K562 treated with DMSO at 1 percent for 12 hours (cell line): ENCODE measurements around the gene ASB16. TPM values are rescaled to one million over a fixed set of nuclear protein-coding genes. Genes with fewer than 3 reads are reported as not detected.

Experiments used
- total RNA-seq: library from RNA; unstranded; fragments of 300-600 nt; gene quantifications from 2 replicates; pipeline ENCODE4 v1.2.3, GENCODE V29; 2022; ENCODE audit not compliant: insufficient read depth

ASB16 gene
- 2.2 TPM in 1 of 2 replicates, not detected in the other for total RNA-seq

GRCh38 chr17:44170499-44171201 lies at the start of gene ASB16:
Gene ASB16 (plus strand): TSS chr17:44170704. CDS start chr17:44170790, 86 bp downstream.

GRCh38 chr17:44123356-44124117 lies 47.0 kb upstream of the ASB16 start, which contains the start of gene HDAC5:
Gene HDAC5 (minus strand): TSS chr17:44123641. CDS start chr17:44117515, 6,126 bp downstream.

GRCh38 chr17:44186307-44187130 lies 16.0 kb downstream of the ASB16 start, which contains the start of gene TMUB2:
Gene TMUB2 (plus strand): TSS chr17:44186972. CDS start chr17:44187709, 737 bp downstream.

GRCh38 chr17:44199553-44200477 lies 29.3 kb downstream of the ASB16 start, which contains the start of gene ATXN7L3:
Gene ATXN7L3 (minus strand): TSS chr17:44199884. CDS start chr17:44198070, 1,814 bp downstream.

GRCh38 chr17:44219616-44220212 lies 49.2 kb downstream of the ASB16 start, which contains the start of gene UBTF:
Gene UBTF (minus strand): TSS chr17:44219675. CDS start chr17:44218229, 1,446 bp downstream.

Other genes with a start within 250 kb of the ASB16 start
- gene PPY, start 228.2 kb upstream of the ASB16 start, total RNA-seq = not detected in 2 replicates
- not detected in 2 replicates for gene PYY, start 216.8 kb upstream of the ASB16 start, total RNA-seq
- 0.28 TPM in 1 of 2 replicates, not detected in the other for gene NAGS, start 166.1 kb upstream of the ASB16 start, total RNA-seq
- gene TMEM101, start 155.7 kb upstream of the ASB16 start, total RNA-seq = 42.6 and 55.7 TPM in 2 replicates
- 27.6 and 41.9 TPM in 2 replicates for gene LSM12, start 104.0 kb upstream of the ASB16 start, total RNA-seq
- gene G6PC3, start 100.0 kb upstream of the ASB16 start, total RNA-seq = 40.2 and 50.4 TPM in 2 replicates
- gene HDAC5, start 47.1 kb upstream of the ASB16 start, total RNA-seq = 31.7 and 48.2 TPM in 2 replicates
- gene HROB, start 28.8 kb upstream of the ASB16 start, total RNA-seq = 8.5 and 15.5 TPM in 2 replicates
- 20.7 and 32.2 TPM in 2 replicates for gene TMUB2, start 16.3 kb downstream of the ASB16 start, total RNA-seq
- gene ATXN7L3, start 29.2 kb downstream of the ASB16 start, total RNA-seq = 36.9 and 58.7 TPM in 2 replicates
- 26.5 and 52.8 TPM in 2 replicates for gene UBTF, start 49.0 kb downstream of the ASB16 start, total RNA-seq
- 2.7 and 4.7 TPM in 2 replicates for gene SLC4A1, start 97.4 kb downstream of the ASB16 start, total RNA-seq
- not detected in 2 replicates for gene RUNDC3A, start 137.9 kb downstream of the ASB16 start, total RNA-seq
- 187 and 212 TPM in 2 replicates for gene SLC25A39, start 154.1 kb downstream of the ASB16 start, total RNA-seq
- 259 and 294 TPM in 2 replicates for gene GRN, start 174.6 kb downstream of the ASB16 start, total RNA-seq
- 18.5 and 20.4 TPM in 2 replicates for gene FAM171A2, start 193.1 kb downstream of the ASB16 start, total RNA-seq
- 3.9 and 6.3 TPM in 2 replicates for gene ITGA2B, start 218.9 kb downstream of the ASB16 start, total RNA-seq